Fibroblast of mammary gland (primary cell): Measurements from ENCODE around the gene VIPR2.
"Not testable (repeated sequence)": the region's sequence is repeated elsewhere in the genome, so short reads cannot be mapped to it uniquely, and the experiment has no call there.

ENCODE experiments used
- DNase-seq: peaks from one replicate; pipeline ENCODE4 v3.0.0-alpha.2; 2010; ENCODE audit warnings: low read depth
- H3K4me3 ChIP-seq: 2 replicates; pipeline ENCODE4 v1.5.1; 2011; ENCODE audit warnings: low read depth, mild to moderate bottlenecking, low read length, moderate library complexity; ENCODE audit not compliant: control insufficient read depth
- CTCF ChIP-seq: conservative IDR thresholded peaks from 2 replicates; pipeline ENCODE4 v1.5.1; 2011; ENCODE audit warnings: low read depth, low read length, inconsistent platforms; ENCODE audit not compliant: control insufficient read depth, insufficient read depth

The VIPR2 gene

GRCh38 chr7:158999496-158999895, 145.2 kb downstream of the VIPR2 start:
- no peak for TF ChIP-seq CTCF
- DNase-seq = no peak
- H3K4me3 ChIP-seq = no peak overlapping the region

- not testable (repeated sequence) for H3K4me3 ChIP-seq, DNase-seq
These were observed 146.4 kb downstream of the VIPR2 start for GRCh38 chr7:158998261-158998660.

GRCh38 chr7:158997471-158997870, 147.2 kb downstream of the VIPR2 start:
- no peak for TF ChIP-seq CTCF
- H3K4me3 ChIP-seq = no peak overlapping the region
- no peak for DNase-seq

- H3K4me3 ChIP-seq = no peak overlapping the region
- no peak for DNase-seq
- no peak for TF ChIP-seq CTCF
These were observed 147.6 kb downstream of the VIPR2 start for GRCh38 chr7:158997110-158997453.

GRCh38 chr7:158996214-158997109, 148.2 kb downstream of the VIPR2 start:
- TF ChIP-seq CTCF = no peak
- no peak for DNase-seq
- H3K4me3 ChIP-seq = no peak overlapping the region

- no peak for DNase-seq
- no peak for TF ChIP-seq CTCF
- no peak overlapping the region for H3K4me3 ChIP-seq
These were observed 149.2 kb downstream of the VIPR2 start for GRCh38 chr7:158995514-158995913.

- H3K4me3 ChIP-seq = no peak overlapping the region
- no peak for DNase-seq
- no peak for TF ChIP-seq CTCF
These were observed 150.0 kb downstream of the VIPR2 start for GRCh38 chr7:158994687-158995086.
